Peyer's patch (tissue), 4 donors: Measurements from ENCODE around the gene FUS. TPM values are rescaled to one million over a fixed set of nuclear protein-coding genes. Genes with fewer than 3 reads are reported as not detected.
"Not testable (repeated sequence)": the region's sequence is repeated elsewhere in the genome, so short reads cannot be mapped to it uniquely, and the experiment has no call there.

Experiments used
- DNase-seq, 3 donors: peaks; one replicate each; pipeline ENCODE4 v3.0.0-alpha.2; 2017 to 2019
- H3K27ac ChIP-seq, 4 donors: fragments of 200-600 bp; sonication (generic); one replicate each; pipeline ENCODE4 v1.5.1; 2016 to 2019
- H3K27me3 ChIP-seq, 2 donors: fragments of 200-600 bp; sonication (generic); one replicate each; pipeline ENCODE4 v1.5.1; 2019
- H3K36me3 ChIP-seq, 3 donors: fragments of 200-600 bp; sonication (generic); one replicate each; pipeline ENCODE4 v1.5.1; 2016 to 2019
- H3K4me1 ChIP-seq, 4 donors: fragments of 200-600 bp; sonication (generic); one replicate each; pipeline ENCODE4 v1.5.1; 2016 to 2019
- H3K4me3 ChIP-seq, 4 donors: fragments of 200-600 bp; sonication (generic); 1 replicate in 3 of 4; 2 replicates in 1 of 4; pipeline ENCODE4 v1.5.1; 2016 to 2019; ENCODE audit warnings: mild to moderate bottlenecking in 1 of 4
- H3K9me3 ChIP-seq, 4 donors: fragments of 200-600 bp; sonication (generic); one replicate each; pipeline ENCODE4 v1.5.1; 2016 to 2019; ENCODE audit warnings: mild to moderate bottlenecking in 1 of 4
- POLR2A ChIP-seq, 2 donors: fragments of 450-650 bp; IDR thresholded peaks; one replicate each; pipeline ENCODE4 v1.5.1; 2017; ENCODE audit warnings: antibody characterized with exemption in 2 of 2, mild to moderate bottlenecking in 2 of 2, moderate library complexity in 2 of 2
- total RNA-seq, 4 donors: library from RNA; depleted of rRNA; stranded (reverse); fragments of >200 nt; gene quantifications; one replicate each; pipeline ENCODE4 v1.1.0, GENCODE V29; 2016
- TF ChIP-seq, protein P1 (sequence below), 6 experiments: fragments of 450-650 bp in 4 of 6; fragments of 200-600 bp in 2 of 6; sonication (generic) in 1 of 6; IDR thresholded peaks; one replicate each; pipeline ENCODE4 v1.5.1; 2017 to 2019; ENCODE audit warnings: antibody characterized with exemption in 6 of 6, mild to moderate bottlenecking in 3 of 6, moderate library complexity in 1 of 6

The FUS gene
- total RNA-seq, 4 donors from 2014 or later, result 69.7 to 173 (median 121) TPM

DNA sequence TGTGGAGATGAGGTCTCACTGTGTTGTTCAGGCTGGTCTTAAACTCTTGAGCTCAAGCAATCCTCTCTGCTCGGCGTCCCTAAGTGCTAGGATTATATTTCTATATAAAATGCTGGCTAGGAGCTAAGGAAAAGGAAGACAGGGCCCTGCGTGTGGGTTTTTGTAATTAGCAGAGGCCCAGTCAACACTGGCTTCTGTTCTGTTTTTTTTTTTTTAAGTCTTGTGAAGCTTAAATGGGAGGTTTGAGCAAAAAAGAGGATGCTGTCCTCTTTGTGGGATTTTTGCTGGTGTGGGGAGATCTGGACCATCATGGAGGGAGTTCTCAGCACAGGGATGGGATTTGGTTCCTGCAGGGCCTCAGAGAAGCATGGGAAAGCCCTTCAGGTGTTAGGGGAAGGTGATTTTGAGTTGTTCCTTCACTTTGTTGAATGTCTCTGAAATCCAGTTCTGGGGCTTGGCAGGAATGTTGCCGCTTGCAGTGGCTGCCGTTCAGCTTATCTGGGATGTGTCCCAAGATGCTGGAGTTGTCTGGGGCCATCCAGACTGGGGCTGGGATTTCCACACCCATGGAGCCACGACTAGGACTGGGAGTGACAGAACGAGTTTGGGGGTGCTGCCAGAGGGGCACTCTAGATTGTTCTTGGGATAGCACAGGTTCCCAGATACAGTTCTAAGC, 18.4 kb downstream of the FUS start:
- Histone ChIP-seq H3K4me1 (peaks cover 0 to 26% (median 10%) of the 10 kb centered on the region in 4 donors), H3K27ac (no peak overlapping the region), H3K4me3 (no peak overlapping the region), H3K27me3 (no peaks in the 10 kb centered on the region), H3K9me3 (no peaks in the 10 kb centered on the region), H3K36me3 (peaks cover 0 to 36% (median 0%) of the 10 kb centered on the region in 3 donors)
- no peak for DNase-seq
- TF ChIP-seq, protein P1, sequence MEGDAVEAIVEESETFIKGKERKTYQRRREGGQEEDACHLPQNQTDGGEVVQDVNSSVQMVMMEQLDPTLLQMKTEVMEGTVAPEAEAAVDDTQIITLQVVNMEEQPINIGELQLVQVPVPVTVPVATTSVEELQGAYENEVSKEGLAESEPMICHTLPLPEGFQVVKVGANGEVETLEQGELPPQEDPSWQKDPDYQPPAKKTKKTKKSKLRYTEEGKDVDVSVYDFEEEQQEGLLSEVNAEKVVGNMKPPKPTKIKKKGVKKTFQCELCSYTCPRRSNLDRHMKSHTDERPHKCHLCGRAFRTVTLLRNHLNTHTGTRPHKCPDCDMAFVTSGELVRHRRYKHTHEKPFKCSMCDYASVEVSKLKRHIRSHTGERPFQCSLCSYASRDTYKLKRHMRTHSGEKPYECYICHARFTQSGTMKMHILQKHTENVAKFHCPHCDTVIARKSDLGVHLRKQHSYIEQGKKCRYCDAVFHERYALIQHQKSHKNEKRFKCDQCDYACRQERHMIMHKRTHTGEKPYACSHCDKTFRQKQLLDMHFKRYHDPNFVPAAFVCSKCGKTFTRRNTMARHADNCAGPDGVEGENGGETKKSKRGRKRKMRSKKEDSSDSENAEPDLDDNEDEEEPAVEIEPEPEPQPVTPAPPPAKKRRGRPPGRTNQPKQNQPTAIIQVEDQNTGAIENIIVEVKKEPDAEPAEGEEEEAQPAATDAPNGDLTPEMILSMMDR (IDR thresholded peaks at IDR 0.05), result no peak
- no peak for TF ChIP-seq POLR2A (IDR thresholded peaks at IDR 0.05)

DNA sequence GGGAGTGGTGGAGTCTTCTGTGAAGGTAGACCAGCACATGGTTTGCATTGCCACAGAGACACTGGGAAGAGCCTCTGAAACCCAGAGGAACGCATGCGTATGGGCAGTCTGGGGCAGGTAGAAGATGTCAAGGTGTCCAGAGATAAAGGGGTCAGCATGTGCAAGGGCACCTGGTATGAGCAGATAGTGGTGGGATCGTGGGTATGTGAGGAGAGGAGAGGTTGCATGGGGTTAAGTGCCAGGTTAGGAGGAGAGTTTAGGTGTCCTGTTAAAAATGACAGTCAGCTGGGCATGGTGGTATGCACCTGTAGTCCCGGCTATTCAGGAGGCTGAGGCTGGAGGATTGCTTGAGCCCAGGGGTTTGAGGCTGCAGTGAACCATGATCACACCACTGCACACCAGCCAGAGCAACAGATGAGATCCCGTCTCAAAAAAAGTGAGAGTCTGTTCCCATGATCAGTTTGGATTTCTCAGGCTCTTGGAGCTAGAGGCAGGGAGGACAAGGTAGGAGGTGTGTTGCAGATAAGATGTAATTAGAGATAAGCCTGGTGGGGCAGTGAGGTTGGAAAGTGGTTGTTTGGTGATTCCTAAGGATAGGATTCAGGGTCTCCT, 19.6 kb downstream of the FUS start:
- Histone ChIP-seq H3K9me3 (no peaks in the 10 kb centered on the region), H3K4me1 (peaks cover 0 to 26% (median 10%) of the 10 kb centered on the region in 4 donors), H3K4me3 (no peak overlapping the region), H3K27ac (no peak overlapping the region), H3K27me3 (no peaks in the 10 kb centered on the region), H3K36me3 (peaks cover 0 to 24% (median 0%) of the 10 kb centered on the region in 3 donors)
- DNase-seq, result no peak
- TF ChIP-seq POLR2A (IDR thresholded peaks at IDR 0.05), result no peak
- TF ChIP-seq, protein P1 (IDR thresholded peaks at IDR 0.05), result no peak

DNA sequence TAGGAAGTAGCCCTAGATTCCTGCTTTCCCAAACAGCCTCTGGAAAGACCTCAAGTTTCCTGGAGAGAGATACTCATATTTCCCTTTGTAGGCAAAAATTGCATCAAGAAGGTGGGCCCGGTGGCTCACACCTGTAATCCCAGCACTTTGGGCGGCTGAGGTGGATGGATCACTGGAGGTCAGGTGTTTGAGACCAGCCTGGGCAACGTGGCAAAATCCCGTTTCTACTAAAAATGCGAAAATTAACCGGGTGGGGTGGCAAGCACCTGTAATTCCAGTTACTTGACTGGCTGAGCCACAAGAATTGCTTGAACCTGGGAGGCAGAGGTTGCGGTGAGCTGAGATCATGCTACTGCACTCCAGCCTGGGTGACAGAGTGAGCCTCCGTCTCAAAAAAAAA, 20.2 kb downstream of the FUS start:
- H3K27me3 ChIP-seq, H3K9me3 ChIP-seq: not testable (repeated sequence)

DNA sequence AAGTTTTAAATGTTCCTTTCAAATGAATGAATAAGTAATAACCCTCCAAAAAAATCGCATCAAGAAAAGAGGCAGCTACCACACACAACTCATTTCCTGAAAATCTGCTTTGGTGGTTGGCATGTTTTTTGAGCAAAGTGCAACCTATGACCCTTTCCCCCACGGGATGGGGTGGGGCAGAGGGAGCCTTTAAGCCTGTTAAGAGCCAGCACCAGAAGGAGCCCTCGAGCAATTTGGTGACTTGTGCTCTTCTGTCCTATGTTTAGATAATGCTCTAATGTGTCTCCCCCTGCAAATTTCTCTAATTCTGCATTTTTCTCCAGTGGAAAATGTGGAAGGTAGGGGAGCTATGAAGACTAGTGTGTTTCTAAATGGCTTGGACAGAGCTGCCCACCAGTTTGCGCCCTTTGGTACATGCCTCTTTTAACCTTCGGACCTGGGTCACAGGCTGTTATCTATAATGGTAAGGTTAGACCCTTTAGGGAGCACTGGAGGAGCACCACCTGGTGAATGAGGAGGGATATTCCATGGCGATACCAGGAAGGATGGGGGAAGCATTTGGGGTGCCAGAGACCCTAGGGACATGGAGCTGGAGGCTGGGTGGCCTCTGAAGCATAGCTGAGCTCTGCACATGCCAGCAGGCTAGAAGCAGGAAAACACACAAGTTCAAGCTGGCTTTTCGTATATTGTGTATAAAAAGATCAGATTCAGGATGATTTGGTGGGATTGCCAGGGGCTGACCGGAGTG, 21.1 kb downstream of the FUS start:
- no peaks in the 10 kb centered on the region for H3K27me3 ChIP-seq
- DNase-seq, result peak in 2 of 3 donors; percentile 44 to 58
- H3K4me1 ChIP-seq, result peaks cover 0 to 26% (median 10%) of the 10 kb centered on the region in 4 donors
- peaks cover 0 to 9% (median 0%) of the 10 kb centered on the region in 3 donors for H3K36me3 ChIP-seq
- no peaks in the 10 kb centered on the region for H3K9me3 ChIP-seq
- peak overlapping the region; percentile 66 to 90 (median 78) for H3K27ac ChIP-seq
- no peak for TF ChIP-seq POLR2A (IDR thresholded peaks at IDR 0.05)
- TF ChIP-seq, protein P1 (IDR thresholded peaks at IDR 0.05), result peak in 3 of 6 experiments; percentile 9 to 11 (median 10)
- peak overlapping the region; percentile 66 to 88 (median 74) for H3K4me3 ChIP-seq

More for the DNA sequence above, 20.2 kb downstream of the FUS start:
- H3K4me1 ChIP-seq, result peaks cover 0 to 26% (median 10%) of the 10 kb centered on the region in 4 donors
- DNase-seq, H3K4me3 ChIP-seq: not testable (repeated sequence)
- peaks cover 0 to 18% (median 0%) of the 10 kb centered on the region in 3 donors for H3K36me3 ChIP-seq
- peak overlapping the region in 1 of 4 donors; percentile 75 for H3K27ac ChIP-seq

DNA sequence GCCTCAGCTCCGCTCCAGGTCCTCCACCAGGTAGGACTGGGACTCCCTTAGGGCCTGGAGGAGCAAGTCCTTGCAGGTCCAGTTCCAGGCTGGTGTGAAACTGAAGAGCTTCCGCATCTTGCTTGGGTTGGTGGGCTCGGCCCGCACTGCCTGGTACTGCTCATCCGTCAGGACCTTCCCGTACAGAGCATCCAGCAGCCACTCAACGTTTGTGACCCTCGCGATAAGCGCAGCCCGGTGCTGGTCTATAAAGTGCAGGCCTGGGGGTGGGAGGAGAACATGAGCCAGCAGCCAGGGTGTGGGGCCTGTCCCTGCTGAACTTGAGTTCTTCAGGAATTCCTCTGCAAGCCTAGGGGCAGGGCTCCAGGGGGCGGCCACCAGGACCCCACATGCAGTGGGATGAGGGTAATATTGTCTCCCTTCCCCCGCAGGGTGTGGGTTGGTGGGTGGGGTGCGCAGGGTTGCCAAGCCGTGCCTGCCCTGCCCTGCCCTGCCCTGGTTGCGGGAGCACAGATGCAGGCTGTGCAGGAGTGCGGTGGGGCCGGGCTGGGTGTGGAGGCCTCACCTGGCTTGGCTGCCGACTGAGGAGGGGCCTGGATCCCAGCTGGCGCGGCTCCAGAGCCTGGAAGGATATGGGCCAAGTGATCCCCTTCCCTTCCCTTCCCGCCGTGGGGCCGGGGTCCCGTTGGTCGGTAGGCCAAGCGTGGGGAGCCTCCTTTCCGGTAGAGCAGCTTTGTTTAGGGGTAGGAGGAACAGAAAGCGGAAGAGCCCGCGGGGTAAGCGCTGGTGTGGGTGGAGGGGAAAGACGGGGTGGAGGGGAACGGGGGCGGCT, 21.9 kb downstream of the FUS start:
- peak overlapping the region; percentile 66 to 88 (median 74) for H3K4me3 ChIP-seq
- TF ChIP-seq, protein P1 (IDR thresholded peaks at IDR 0.05), result peak in 1 of 6 experiments; percentile 20
- peak; percentile 47 to 62 for TF ChIP-seq POLR2A (IDR thresholded peaks at IDR 0.05)
- peak; percentile 66 to 84 (median 77) for DNase-seq
- no peaks in the 10 kb centered on the region for H3K9me3 ChIP-seq
- H3K27me3 ChIP-seq, result no peaks in the 10 kb centered on the region
- H3K4me1 ChIP-seq, result peaks cover 0 to 29% (median 10%) of the 10 kb centered on the region in 4 donors
- peak overlapping the region; percentile 66 to 90 (median 78) for H3K27ac ChIP-seq
- peaks cover 0 to 4% (median 0%) of the 10 kb centered on the region in 3 donors for H3K36me3 ChIP-seq
